GM12878 (cell line): Measurements from ENCODE around the gene RPS6KA2. TPM values are rescaled to one million over a fixed set of nuclear protein-coding genes. Genes with fewer than 3 reads are reported as not detected.

Experiments used
- ATF3 ChIP-seq: IDR thresholded peaks from 2 replicates; pipeline ENCODE4 v1.6.1; 2011; ENCODE audit warnings: low read depth, mild to moderate bottlenecking, low read length, moderate library complexity, borderline replicate concordance; ENCODE audit errors: extremely low read depth
- CREM ChIP-seq: IDR thresholded peaks from 2 replicates; pipeline ENCODE4 v1.6.1; 2014; ENCODE audit warnings: antibody characterized with exemption, low read depth
- CTCF ChIP-seq, 3 experiments: IDR thresholded peaks in 2 of 3; conservative IDR thresholded peaks in 1 of 3; 2 replicates each; pipeline ENCODE4 v1.5.1; 2011; ENCODE audit warnings: low read depth in 3 of 3, low read length in 3 of 3, mild to moderate bottlenecking in 3 of 3, control low read depth in 2 of 3, moderate library complexity in 2 of 3, inconsistent platforms in 1 of 3, mixed read lengths in 1 of 3; ENCODE audit not compliant: control insufficient read depth in 2 of 3, insufficient read depth in 1 of 3; ENCODE audit errors: extremely low read depth in 1 of 3
- NFYA ChIP-seq: IDR thresholded peaks from 2 replicates; pipeline ENCODE4 v1.6.1; 2011; ENCODE audit warnings: low read depth, mild to moderate bottlenecking, low read length, improper control_type of control experiment, borderline replicate concordance
- PKNOX1 ChIP-seq: fragments of 450-650 bp; IDR thresholded peaks from 2 replicates; pipeline ENCODE4 v1.6.1; 2016; ENCODE audit warnings: mild to moderate bottlenecking
- POLR2A ChIP-seq: IDR thresholded peaks from 2 replicates; pipeline ENCODE4 v1.6.1; 2011; ENCODE audit warnings: low read depth, mild to moderate bottlenecking, low read length
- POLR2AphosphoS2 ChIP-seq: IDR thresholded peaks from 2 replicates; pipeline ENCODE4 v1.6.1; 2011; ENCODE audit warnings: low read depth, mild to moderate bottlenecking, low read length, improper control_type of control experiment, moderate library complexity
- USF1 ChIP-seq: IDR thresholded peaks from 2 replicates; pipeline ENCODE4 v1.6.1; 2011; ENCODE audit warnings: borderline replicate concordance, low read depth, mild to moderate bottlenecking, moderate library complexity, mixed read lengths, low read length; ENCODE audit not compliant: insufficient read depth; ENCODE audit errors: extremely low read length
- ZNF274 ChIP-seq: IDR thresholded peaks from one replicate; pipeline ENCODE4 v1.8.0; 2011; ENCODE audit not compliant: insufficient read length, insufficient read depth
- polyA plus RNA-seq, 11 experiments: library from polyadenylated mRNA; depleted of rRNA in 4 of 11; unstranded in 6 of 11; stranded (reverse) in 5 of 11; fragments of >200 nt; fragmentation: Nextera tagmentation in 4 of 11; fragmentation: Illumina TruSeq in 1 of 11; extraction: Ambion mirVana in 4 of 11; extraction: Trizol in 1 of 11; gene quantifications; 1 replicate in 1 of 11; 2 replicates in 10 of 11; pipeline versions ENCODE4 v1.2.1 to v1.2.3, GENCODE V29; 2011 to 2016; ENCODE audit warnings: inconsistent platforms in 2 of 11, missing spikeins in 2 of 11, low read depth in 1 of 11
- total RNA-seq, 4 experiments: library from RNA; depleted of rRNA in 3 of 4; stranded (reverse); fragments of >200 nt in 3 of 4; fragmentation: Illumina TruSeq in 1 of 4; extraction: Trizol in 1 of 4; gene quantifications; 2 replicates each; pipeline versions ENCODE4 v1.2.1 to v1.2.3, GENCODE V29; 2013 to 2021

RPS6KA2 gene
- total and polyA plus RNA-seq, 10 of the 15 experiments (the other 5 are each of a cell fraction or from before 2014, with no cell fraction given): 0.02 to 1.0 (median 0.22) TPM; not detected in 1

- TF ChIP-seq USF1 (no peak), CREM (no peak), POLR2A (no peak), NFYA (no peak), ATF3 (no peak), ZNF274 (no peak), CTCF (IDR thresholded peaks at IDR 0.05 in 2 of 3, conservative IDR thresholded peaks at IDR 0.05 in 1 of 3; ENCODE audit: control insufficient read depth in 2 of 3, extremely low read depth in 1 of 3, insufficient read depth in 1 of 3, low read depth in 3 of 3, low read length in 3 of 3) (no peak), PKNOX1 (no peak), POLR2AphosphoS2 (no peak)
Measured at GRCh38 chr6:166476061-166476591, 150.9 kb downstream of the RPS6KA2 start (continued).
